ENCODE results near the gene LHX4.

LHX4 gene

GRCh38 chr1:180260541-180260940 lies 30.5 kb downstream of the LHX4 start:
- no peak for DNase-seq

GRCh38 chr1:180261030-180261429 lies 31.0 kb downstream of the LHX4 start:
- no peak for DNase-seq

- DNase-seq, result no peak
These were observed 31.6 kb downstream of the LHX4 start for GRCh38 chr1:180261524-180262155.

GRCh38 chr1:180262628-180263488 lies 32.8 kb downstream of the LHX4 start:
- DNase-seq, result no peak

GRCh38 chr1:180264595-180264994 lies 34.5 kb downstream of the LHX4 start:
- DNase-seq, result no peak

- no peak for DNase-seq
These were observed 35.1 kb downstream of the LHX4 start for GRCh38 chr1:180265201-180265600.

- DNase-seq, result no peak
These were observed 35.8 kb downstream of the LHX4 start for GRCh38 chr1:180265871-180266270.

GRCh38 chr1:180266275-180267210 lies 36.5 kb downstream of the LHX4 start:
- DNase-seq, result no peak

GRCh38 chr1:180267211-180267561 lies 37.1 kb downstream of the LHX4 start:
- no peak for DNase-seq

GRCh38 chr1:180267761-180268555 lies 37.9 kb downstream of the LHX4 start:
- DNase-seq, result no peak

- DNase-seq, result no peak
These were observed 38.6 kb downstream of the LHX4 start for GRCh38 chr1:180268556-180269075.

- DNase-seq, result no peak
These were observed 39.8 kb downstream of the LHX4 start for GRCh38 chr1:180269645-180270529.

GRCh38 chr1:180270530-180271271 lies 40.6 kb downstream of the LHX4 start:
- no peak for DNase-seq

GRCh38 chr1:180271272-180272255 lies 41.5 kb downstream of the LHX4 start:
- no peak for DNase-seq

GRCh38 chr1:180272395-180272794 lies 42.3 kb downstream of the LHX4 start:
- no peak for DNase-seq

GRCh38 chr1:180273066-180273465 lies 43.0 kb downstream of the LHX4 start:
- DNase-seq, result no peak

GRCh38 chr1:180274221-180274620 lies 44.2 kb downstream of the LHX4 start:
- DNase-seq, result no peak

- no peak for DNase-seq
These were observed 45.7 kb downstream of the LHX4 start for GRCh38 chr1:180275726-180276125.

Data from activated naive CD4-positive, alpha-beta T cell (primary cell).